Endothelial cell of umbilical vein (primary cell): ENCODE results near the gene DYRK1A. TPM values are rescaled to one million over a fixed set of nuclear protein-coding genes. Genes with fewer than 3 reads are reported as not detected.
"Not testable (repeated sequence)": the region's sequence is repeated elsewhere in the genome, so short reads cannot be mapped to it uniquely, and the experiment has no call there.

ENCODE experiments used
- BruUV-seq: library from RNA; stranded (reverse); fragments of 400-500 nt; replicated peaks from 2 replicates; lab custom pipeline; 2021; lab: Mats Ljungman, UMichigan
- CTCF ChIA-PET: fragments of 300-600, 350-600 bp; sonication (Branson Sonifier 250); formaldehyde crosslinking; loops from one replicate; lab custom pipeline; 2021; ENCODE audit warnings: antibody characterized with exemption, inconsistent platforms; lab: Charles Lee
- POLR2A ChIA-PET: fragments of 300-600, 350-600 bp; sonication (Branson Sonifier 250); formaldehyde crosslinking; loops from one replicate; lab custom pipeline; 2021; ENCODE audit warnings: antibody characterized with exemption, inconsistent platforms; lab: Charles Lee
- DNase-seq: peaks from one replicate; pipeline ENCODE4 v3.0.0-alpha.2; 2011; ENCODE audit warnings: low read depth, low spot score
- FAIRE-seq: peaks from 2 replicates; lab custom pipeline; 2011; peaks lifted over from hg19 to GRCh38; lab: Jason Lieb, UNC
- H2AFZ ChIP-seq: 2 replicates; pipeline ENCODE4 v1.6.0; 2012; ENCODE audit warnings: low read depth, low read length, control low read depth, inconsistent platforms
- H3K27ac ChIP-seq: 2 replicates; pipeline ENCODE4 v1.5.1; 2011; ENCODE audit warnings: low read depth, mild to moderate bottlenecking, control low read depth, low read length, moderate library complexity; ENCODE audit not compliant: insufficient read depth
- H3K27me3 ChIP-seq, 2 experiments: 2 replicates each; pipeline versions ENCODE4 v1.6.0 to v1.6.1; 2011; ENCODE audit warnings: low read length in 2 of 2, mixed read lengths in 1 of 2; ENCODE audit not compliant: control insufficient read depth in 2 of 2, insufficient read depth in 2 of 2
- H3K36me3 ChIP-seq, 2 experiments: 2 replicates in 1 of 2; 3 replicates in 1 of 2; pipeline ENCODE4 v1.5.1; 2011; ENCODE audit warnings: low read length in 2 of 2, mild to moderate bottlenecking in 1 of 2, moderate library complexity in 1 of 2; ENCODE audit not compliant: control insufficient read depth in 2 of 2, insufficient read depth in 2 of 2; ENCODE audit errors: extremely low read depth in 1 of 2
- H3K4me1 ChIP-seq: 3 replicates; pipeline ENCODE4 v1.5.1; 2011; ENCODE audit warnings: mild to moderate bottlenecking, low read length; ENCODE audit not compliant: control insufficient read depth, insufficient read depth; ENCODE audit errors: extremely low read depth
- H3K4me2 ChIP-seq: 2 replicates; pipeline ENCODE4 v1.6.1; 2011; ENCODE audit warnings: low read length, control low read depth, mixed read lengths; ENCODE audit not compliant: insufficient read depth
- H3K4me3 ChIP-seq, 3 experiments: fragments of 200-600 bp in 1 of 3; sonication (generic), shearing (Covaris generic) in 1 of 3; replicated peaks in 1 of 3; 2 replicates each; pipeline ENCODE4 v1.5.1; 2011 to 2016; ENCODE audit warnings: control low read depth in 3 of 3, low read length in 3 of 3, mild to moderate bottlenecking in 2 of 3, inconsistent platforms in 1 of 3, low read depth in 1 of 3, moderate library complexity in 1 of 3; ENCODE audit not compliant: insufficient read depth in 1 of 3
- H3K79me2 ChIP-seq: 2 replicates; pipeline ENCODE4 v1.6.0; 2012; ENCODE audit warnings: low read length, inconsistent platforms; ENCODE audit not compliant: control insufficient read depth, insufficient read depth
- H3K9ac ChIP-seq: replicated peaks from 2 replicates; pipeline ENCODE3; 2011; ENCODE audit warnings: low read length, control low read depth; ENCODE audit not compliant: insufficient read depth; ENCODE audit errors: extremely low read depth
- H3K9me1 ChIP-seq: replicated peaks from 3 replicates; pipeline ENCODE4 v1.6.0; 2011; ENCODE audit warnings: mild to moderate bottlenecking, low read length; ENCODE audit not compliant: control insufficient read depth, insufficient read depth; ENCODE audit errors: extremely low read depth
- H3K9me3 ChIP-seq: replicated peaks from 2 replicates; pipeline ENCODE4 v1.5.1; 2012; ENCODE audit warnings: low read length, inconsistent platforms; ENCODE audit not compliant: control insufficient read depth, insufficient read depth
- H4K20me1 ChIP-seq: replicated peaks from 2 replicates; pipeline ENCODE3; 2011; ENCODE audit warnings: mild to moderate bottlenecking, low read length; ENCODE audit not compliant: control insufficient read depth, insufficient read depth; ENCODE audit errors: extremely low read depth
- EZH2 ChIP-seq: IDR thresholded peaks from 2 replicates; pipeline ENCODE4 v1.6.1; 2012; ENCODE audit warnings: borderline replicate concordance, low read depth, mild to moderate bottlenecking, moderate library complexity, low read length, inconsistent platforms; ENCODE audit not compliant: severe bottlenecking
- FOS ChIP-seq: IDR thresholded peaks from 2 replicates; pipeline ENCODE4 v1.6.1; 2011; ENCODE audit warnings: mild to moderate bottlenecking, low read length, moderate library complexity, borderline replicate concordance; ENCODE audit not compliant: insufficient read depth
- GATA2 ChIP-seq: IDR thresholded peaks from 2 replicates; pipeline ENCODE4 v1.7.0; 2011; ENCODE audit warnings: low read depth, mild to moderate bottlenecking, moderate library complexity, mixed read lengths, low read length; ENCODE audit not compliant: insufficient read length, insufficient read depth
- JUN ChIP-seq: IDR thresholded peaks from 2 replicates; pipeline ENCODE4 v1.6.1; 2011; ENCODE audit warnings: borderline replicate concordance, low read depth; ENCODE audit not compliant: insufficient read length, insufficient read depth
- MAX ChIP-seq: IDR thresholded peaks from 2 replicates; pipeline ENCODE4 v1.6.1; 2011; ENCODE audit not compliant: insufficient read depth, insufficient read length
- MYC ChIP-seq: IDR thresholded peaks from one replicate; pipeline ENCODE4 v1.6.1; 2011; ENCODE audit warnings: mild to moderate bottlenecking, low read depth, low read length
- POLR2A ChIP-seq: IDR thresholded peaks from 2 replicates; pipeline ENCODE4 v1.6.1; 2012; ENCODE audit warnings: low read depth, mild to moderate bottlenecking, control low read depth, low read length
- POLR2AphosphoS5 ChIP-seq: IDR thresholded peaks from 2 replicates; pipeline ENCODE4 v1.6.1; 2012; ENCODE audit warnings: low read depth, mild to moderate bottlenecking, control low read depth, low read length, moderate library complexity; ENCODE audit not compliant: insufficient read depth
- dilution Hi-C: fragments of 300-500 bp; cut with MboI; formaldehyde crosslinking; loops from one replicate; pipeline ENCODE4 v1.15.0; 2019; ENCODE audit warnings: low sequenced_read_pairs; ENCODE audit not compliant: extremely low pct_ligation_motif_present
- intact Hi-C: fragments of 100-400 bp; cut with micrococcal nuclease; formaldehyde crosslinking; loops from one replicate; pipeline ENCODE4 v1.10.0; 2022
- polyA plus RNA-seq, 4 experiments: library from polyadenylated mRNA; depleted of rRNA in 3 of 4; stranded (reverse) in 3 of 4; unstranded in 1 of 4; fragments of >200 nt; gene quantifications; 2 replicates each; pipeline versions ENCODE4 v1.2.1 to v1.2.3, GENCODE V29; 2011 to 2012; ENCODE audit warnings: missing spikeins in 1 of 4
- total RNA-seq: library from RNA; stranded (reverse); gene quantifications from 2 replicates; pipeline ENCODE4 v1.2.3, GENCODE V29; 2021
- TF ChIP-seq, protein P1 (sequence below), 2 donors: IDR thresholded peaks; 1 replicate in 1 of 2; 2 replicates in 1 of 2; pipeline ENCODE4 v1.5.1; 2011; ENCODE audit warnings: low read length in 2 of 2, mild to moderate bottlenecking in 2 of 2, moderate library complexity in 2 of 2, control low read depth in 1 of 2, inconsistent platforms in 1 of 2, low read depth in 1 of 2; ENCODE audit not compliant: insufficient read depth in 1 of 2; ENCODE audit errors: extremely low read depth in 1 of 2

The DYRK1A gene
- total and polyA plus RNA-seq, 2 donors (not counting 3 experiments of a cell fraction or from before 2014, with no cell fraction given) = 51.8 to 53.7 TPM

DNA sequence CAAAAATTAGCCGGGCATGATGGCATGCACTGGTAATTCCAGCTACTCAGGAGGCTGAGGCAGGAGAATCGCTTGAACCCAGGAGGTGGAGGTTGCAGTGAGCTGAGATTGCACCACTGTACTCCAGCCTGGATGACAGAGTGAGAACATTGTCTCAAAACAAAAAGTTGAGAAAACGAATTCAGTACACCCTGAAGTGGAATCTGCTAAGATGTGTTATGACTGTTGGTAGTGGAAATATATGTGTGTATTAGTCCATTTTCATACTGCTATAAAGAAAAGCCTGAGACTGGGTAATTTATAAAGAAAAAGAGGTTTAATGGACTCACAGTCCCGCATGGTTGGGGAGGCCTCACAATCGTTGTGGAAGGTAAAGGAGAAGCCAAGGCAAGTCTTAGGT lies 158.4 kb downstream of the DYRK1A start:
- DNase-seq, BruUV-seq, H3K36me3 ChIP-seq, intact Hi-C loops, dilution Hi-C loops, H3K9ac ChIP-seq, H3K4me2 ChIP-seq, H3K4me3 ChIP-seq, H3K27me3 ChIP-seq, FAIRE-seq, H3K4me1 ChIP-seq, H4K20me1 ChIP-seq, H3K9me3 ChIP-seq, H2AFZ ChIP-seq, POLR2A ChIA-PET, H3K27ac ChIP-seq, H3K79me2 ChIP-seq, H3K9me1 ChIP-seq: not testable (repeated sequence)
- CTCF ChIA-PET = interaction anchor here (1.0 kb wide), 1 partner anchor 13 kb away, joined by 4 read pairs; no protein-coding TSS in a partner anchor

GRCh38 chr21:37525810-37526209 lies 159.2 kb downstream of the DYRK1A start:
- dilution Hi-C loops = no loop called here
- no peak overlapping the region for H3K4me3 ChIP-seq
- FAIRE-seq (no peak), DNase-seq (no peak)
- no peaks in the 10 kb centered on the region for H3K79me2 ChIP-seq
- intact Hi-C loops = no loop called here
- TF ChIP-seq MYC (no peak), POLR2A (no peak), FOS (no peak), MAX (no peak), GATA2 (no peak), POLR2AphosphoS5 (no peak), JUN (no peak), EZH2 (no peak)
- TF ChIP-seq, protein P1, sequence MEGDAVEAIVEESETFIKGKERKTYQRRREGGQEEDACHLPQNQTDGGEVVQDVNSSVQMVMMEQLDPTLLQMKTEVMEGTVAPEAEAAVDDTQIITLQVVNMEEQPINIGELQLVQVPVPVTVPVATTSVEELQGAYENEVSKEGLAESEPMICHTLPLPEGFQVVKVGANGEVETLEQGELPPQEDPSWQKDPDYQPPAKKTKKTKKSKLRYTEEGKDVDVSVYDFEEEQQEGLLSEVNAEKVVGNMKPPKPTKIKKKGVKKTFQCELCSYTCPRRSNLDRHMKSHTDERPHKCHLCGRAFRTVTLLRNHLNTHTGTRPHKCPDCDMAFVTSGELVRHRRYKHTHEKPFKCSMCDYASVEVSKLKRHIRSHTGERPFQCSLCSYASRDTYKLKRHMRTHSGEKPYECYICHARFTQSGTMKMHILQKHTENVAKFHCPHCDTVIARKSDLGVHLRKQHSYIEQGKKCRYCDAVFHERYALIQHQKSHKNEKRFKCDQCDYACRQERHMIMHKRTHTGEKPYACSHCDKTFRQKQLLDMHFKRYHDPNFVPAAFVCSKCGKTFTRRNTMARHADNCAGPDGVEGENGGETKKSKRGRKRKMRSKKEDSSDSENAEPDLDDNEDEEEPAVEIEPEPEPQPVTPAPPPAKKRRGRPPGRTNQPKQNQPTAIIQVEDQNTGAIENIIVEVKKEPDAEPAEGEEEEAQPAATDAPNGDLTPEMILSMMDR (IDR thresholded peaks at IDR 0.05; ENCODE audit: extremely low read depth in 1 of 2, insufficient read depth in 1 of 2, low read depth in 1 of 2, low read length in 2 of 2) = no peak
- H3K4me1 ChIP-seq = no peaks in the 10 kb centered on the region
- H2AFZ ChIP-seq = no peak overlapping the region
- no peak overlapping the region for H3K27ac ChIP-seq
- H3K9me3 ChIP-seq = no peaks in the 10 kb centered on the region
- ChIA-PET CTCF (interaction anchor here (1.3 to 1.5 kb wide), 2 partner anchors 21 to 38 kb away, joined by 4 to 5 read pairs; no protein-coding TSS in a partner anchor), POLR2A (no interaction called here)
- H3K9ac ChIP-seq = no peak overlapping the region
- BruUV-seq = no TSS peak
- H3K4me2 ChIP-seq = no peak overlapping the region
- H3K36me3 ChIP-seq = no peaks in the 10 kb centered on the region
- no peaks in the 10 kb centered on the region for H4K20me1 ChIP-seq
- H3K27me3 ChIP-seq = peaks cover 0 to 2% of the 10 kb centered on the region in 2 experiments
- H3K9me1 ChIP-seq = no peaks in the 10 kb centered on the region
